ENCODE results near the gene NFIC. TPM values are rescaled to one million over a fixed set of nuclear protein-coding genes. Genes with fewer than 3 reads are reported as not detected.

NFIC gene
- total and polyA plus RNA-seq, 2 of the 4 experiments (the other 2 are of a cell fraction): 21.9 to 32.1 TPM

DNA sequence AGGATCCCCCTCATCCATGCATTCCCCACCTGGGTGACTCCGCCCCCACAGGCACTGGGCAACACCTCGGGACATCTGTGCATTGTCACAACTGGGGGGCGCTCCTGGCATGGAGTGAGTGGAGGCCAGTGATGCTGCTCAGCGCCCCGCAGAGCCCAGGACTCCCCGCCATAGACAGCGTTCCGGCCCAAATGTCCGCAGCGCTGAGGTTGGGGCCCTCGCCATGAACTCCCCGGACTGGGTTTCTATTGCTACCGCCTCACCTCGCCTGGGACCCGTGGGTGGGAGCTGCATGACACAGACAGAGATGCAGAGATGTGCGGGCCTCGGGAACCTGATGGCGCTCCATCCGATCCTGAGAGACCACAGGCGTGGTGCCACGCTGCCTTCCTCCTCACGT is 144.3 kb downstream of the NFIC start:
- peaks cover 18% of the 10 kb centered on the region for H3K9me1 ChIP-seq (ENCODE audit: insufficient read depth, low read length)
- H3K56ac ChIP-seq (ENCODE audit: extremely low read depth, insufficient read depth, low read length): no peak overlapping the region
- no peak overlapping the region for H2AK5ac ChIP-seq (ENCODE audit: low read depth, low read length)
- 89% methylated on average over 15 of the region's 22 CpGs; no CpG with 5 or more reads in 1 of the 2 experiments for WGBS, 2 experiments (ENCODE audit: extremely low coverage in 2 of 2, insufficient read length in 1 of 2)
- no peak overlapping the region for H4K8ac ChIP-seq (ENCODE audit: low read depth in 2 of 2, low read length in 2 of 2)
- peaks cover 23% of the 10 kb centered on the region for H3K4me1 ChIP-seq (ENCODE audit: control insufficient read depth, insufficient read depth, low read length)
- H3K27ac ChIP-seq (ENCODE audit: insufficient read depth, low read length): no peak overlapping the region
- no peak overlapping the region for H3K23ac ChIP-seq (ENCODE audit: low read depth, low read length)
- H2BK20ac ChIP-seq (ENCODE audit: low read depth, low read length): no peak overlapping the region
- intact Hi-C loops (cut with micrococcal nuclease) (no loop called here), dilution Hi-C loops (cut with HindIII; ENCODE audit: low sequenced_read_pairs, unreplicated experiment) (no loop called here), in situ Hi-C loops (cut with MboI; ENCODE audit: low sequenced_read_pairs) (no loop called here)
- no peak overlapping the region for H2AFZ ChIP-seq (replicated peaks; ENCODE audit: low read length, poor library complexity)
- CTCF ChIA-PET: no interaction called here
- H4K5ac ChIP-seq (ENCODE audit: low read depth, low read length): no peak overlapping the region
- H4K20me1 ChIP-seq (ENCODE audit: insufficient read depth, low read length): peaks cover 85% of the 10 kb centered on the region
- no peak overlapping the region for H2BK5ac ChIP-seq (ENCODE audit: low read depth, low read length, poor library complexity, severe bottlenecking)
- peaks cover 3 to 90% of the 10 kb centered on the region in 2 experiments; a peak in 3 of 4 replicates for H3K79me1 ChIP-seq (ENCODE audit: low read depth in 1 of 2, low read length in 2 of 2)
- POLR2A ChIA-PET (ENCODE audit: unreplicated experiment): no interaction called here
- H2AK9ac ChIP-seq (replicated peaks; ENCODE audit: low read depth, low read length, poor library complexity): no peak overlapping the region
- H3K18ac ChIP-seq (ENCODE audit: low read depth, low read length): no peak overlapping the region
- H3K27me3 ChIP-seq (ENCODE audit: control insufficient read depth, insufficient read depth, low read length): no peaks in the 10 kb centered on the region
- no peak overlapping the region for H3K9ac ChIP-seq (ENCODE audit: low read depth, low read length)
- ATAC-seq (ENCODE audit: low read depth) (no peak), DNase-seq (no peak)
- H3K36me3 ChIP-seq (ENCODE audit: control insufficient read depth, insufficient read depth, low read length): peaks cover 13% of the 10 kb centered on the region
- no peak overlapping the region for H3K4ac ChIP-seq (ENCODE audit: low read depth, low read length)
- H2BK120ac ChIP-seq (ENCODE audit: low read depth, low read length): no peak overlapping the region
- BruUV-seq (replicated peaks): no TSS peak
- no peak overlapping the region for H3K4me3 ChIP-seq (ENCODE audit: insufficient read depth, low read depth, low read length)
- no peak overlapping the region for H3K14ac ChIP-seq (replicated peaks; ENCODE audit: low read depth, low read length)
- no peak overlapping the region for H3K4me2 ChIP-seq (ENCODE audit: low read depth, low read length)
- H2BK15ac ChIP-seq (ENCODE audit: low read depth, low read length): no peak overlapping the region
- no peaks in the 10 kb centered on the region for H3K9me3 ChIP-seq (ENCODE audit: control insufficient read depth, insufficient read depth, low read length)
- TF ChIP-seq RCOR1 (IDR thresholded peaks at IDR 0.05; ENCODE audit: insufficient replicate concordance, low read length) (no peak), MXI1 (IDR thresholded peaks at IDR 0.05; ENCODE audit: borderline replicate concordance, low read depth, low read length) (no peak), NFE2L2 (IDR thresholded peaks at IDR 0.05; ENCODE audit: low read depth, low read length) (no peak), RAD21 (IDR thresholded peaks at IDR 0.05; ENCODE audit: low read length) (no peak), RFX5 (IDR thresholded peaks at IDR 0.05; ENCODE audit: low read depth, low read length) (no peak), BHLHE40 (IDR thresholded peaks at IDR 0.05; ENCODE audit: low read depth, low read length) (no peak), POLR2A (IDR thresholded peaks at IDR 0.05; ENCODE audit: low read depth, low read length) (no peak), SMC3 (IDR thresholded peaks at IDR 0.05; ENCODE audit: low read depth, low read length) (no peak), MAFK (IDR thresholded peaks at IDR 0.05; ENCODE audit: low read depth, low read length) (no peak), CHD1 (IDR thresholded peaks at IDR 0.05; ENCODE audit: low read depth, low read length) (no peak), CEBPB (IDR thresholded peaks at IDR 0.05; ENCODE audit: low read depth, low read length) (no peak), MAZ (IDR thresholded peaks at IDR 0.05; ENCODE audit: borderline replicate concordance, low read depth, low read length) (no peak), FOS (IDR thresholded peaks at IDR 0.05; ENCODE audit: low read depth, low read length) (no peak)
- TF ChIP-seq, protein P1, sequence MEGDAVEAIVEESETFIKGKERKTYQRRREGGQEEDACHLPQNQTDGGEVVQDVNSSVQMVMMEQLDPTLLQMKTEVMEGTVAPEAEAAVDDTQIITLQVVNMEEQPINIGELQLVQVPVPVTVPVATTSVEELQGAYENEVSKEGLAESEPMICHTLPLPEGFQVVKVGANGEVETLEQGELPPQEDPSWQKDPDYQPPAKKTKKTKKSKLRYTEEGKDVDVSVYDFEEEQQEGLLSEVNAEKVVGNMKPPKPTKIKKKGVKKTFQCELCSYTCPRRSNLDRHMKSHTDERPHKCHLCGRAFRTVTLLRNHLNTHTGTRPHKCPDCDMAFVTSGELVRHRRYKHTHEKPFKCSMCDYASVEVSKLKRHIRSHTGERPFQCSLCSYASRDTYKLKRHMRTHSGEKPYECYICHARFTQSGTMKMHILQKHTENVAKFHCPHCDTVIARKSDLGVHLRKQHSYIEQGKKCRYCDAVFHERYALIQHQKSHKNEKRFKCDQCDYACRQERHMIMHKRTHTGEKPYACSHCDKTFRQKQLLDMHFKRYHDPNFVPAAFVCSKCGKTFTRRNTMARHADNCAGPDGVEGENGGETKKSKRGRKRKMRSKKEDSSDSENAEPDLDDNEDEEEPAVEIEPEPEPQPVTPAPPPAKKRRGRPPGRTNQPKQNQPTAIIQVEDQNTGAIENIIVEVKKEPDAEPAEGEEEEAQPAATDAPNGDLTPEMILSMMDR (conservative IDR thresholded peaks at IDR 0.05; ENCODE audit: low read depth, low read length): no peak
- TF ChIP-seq, protein P2, sequence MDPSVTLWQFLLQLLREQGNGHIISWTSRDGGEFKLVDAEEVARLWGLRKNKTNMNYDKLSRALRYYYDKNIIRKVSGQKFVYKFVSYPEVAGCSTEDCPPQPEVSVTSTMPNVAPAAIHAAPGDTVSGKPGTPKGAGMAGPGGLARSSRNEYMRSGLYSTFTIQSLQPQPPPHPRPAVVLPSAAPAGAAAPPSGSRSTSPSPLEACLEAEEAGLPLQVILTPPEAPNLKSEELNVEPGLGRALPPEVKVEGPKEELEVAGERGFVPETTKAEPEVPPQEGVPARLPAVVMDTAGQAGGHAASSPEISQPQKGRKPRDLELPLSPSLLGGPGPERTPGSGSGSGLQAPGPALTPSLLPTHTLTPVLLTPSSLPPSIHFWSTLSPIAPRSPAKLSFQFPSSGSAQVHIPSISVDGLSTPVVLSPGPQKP (IDR thresholded peaks at IDR 0.05; ENCODE audit: borderline replicate concordance, low read depth, low read length): no peak
- TF ChIP-seq, protein P3, sequence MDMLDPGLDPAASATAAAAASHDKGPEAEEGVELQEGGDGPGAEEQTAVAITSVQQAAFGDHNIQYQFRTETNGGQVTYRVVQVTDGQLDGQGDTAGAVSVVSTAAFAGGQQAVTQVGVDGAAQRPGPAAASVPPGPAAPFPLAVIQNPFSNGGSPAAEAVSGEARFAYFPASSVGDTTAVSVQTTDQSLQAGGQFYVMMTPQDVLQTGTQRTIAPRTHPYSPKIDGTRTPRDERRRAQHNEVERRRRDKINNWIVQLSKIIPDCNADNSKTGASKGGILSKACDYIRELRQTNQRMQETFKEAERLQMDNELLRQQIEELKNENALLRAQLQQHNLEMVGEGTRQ (IDR thresholded peaks at IDR 0.05; ENCODE audit: low read depth, low read length): no peak
- no peak overlapping the region for H4K91ac ChIP-seq (ENCODE audit: insufficient read depth, low read depth, low read length)
